IMR-90 (cell line): ENCODE measurements around the gene GJE1. TPM values are rescaled to one million over a fixed set of nuclear protein-coding genes. Genes with fewer than 3 reads are reported as not detected.

Experiments
- ATAC-seq: fragments of 200-7000 bp; cut with Tn5 transposase; 2 replicates; pipeline ENCODE4 v1.9.1; 2020; ENCODE audit warnings: low read depth, mild to moderate bottlenecking, moderate library complexity
- BruUV-seq: library from RNA; stranded (reverse); fragments of 400-500 nt; replicated peaks from 2 replicates; lab custom pipeline; 2021; lab: Mats Ljungman, UMichigan
- CTCF ChIA-PET: fragments of 300-600 bp; formaldehyde crosslinking; extraction: SDS; loops from one replicate; lab custom pipeline; 2021; ENCODE audit warnings: antibody characterized with exemption; lab: Yijun Ruan, JAX
- POLR2A ChIA-PET: fragments of 300-600 bp; sonication (Branson Sonifier 250); formaldehyde crosslinking; loops from one replicate; lab custom pipeline; 2022; ENCODE audit warnings: antibody characterized with exemption; ENCODE audit not compliant: unreplicated experiment; lab: Charles Lee
- DNase-seq: peaks from one replicate; pipeline ENCODE4 v3.0.0; 2013
- H2AFZ ChIP-seq: replicated peaks from 2 replicates; pipeline ENCODE3; 2013; ENCODE audit warnings: low read length, mild to moderate bottlenecking; ENCODE audit not compliant: poor library complexity
- H2AK5ac ChIP-seq: 2 replicates; pipeline ENCODE4 v1.6.1; 2013; ENCODE audit warnings: low read depth, low read length, inconsistent platforms
- H2AK9ac ChIP-seq: replicated peaks from 2 replicates; pipeline ENCODE3; 2013; ENCODE audit warnings: mild to moderate bottlenecking, low read depth, low read length, moderate library complexity; ENCODE audit not compliant: poor library complexity
- H2BK120ac ChIP-seq: 2 replicates; pipeline ENCODE4 v1.6.1; 2013; ENCODE audit warnings: low read depth, low read length, inconsistent platforms
- H2BK15ac ChIP-seq: 3 replicates; pipeline ENCODE4 v1.6.1; 2013; ENCODE audit warnings: low read depth, low read length, inconsistent platforms
- H2BK20ac ChIP-seq: 2 replicates; pipeline ENCODE4 v1.6.1; 2013; ENCODE audit warnings: low read depth, mild to moderate bottlenecking, inconsistent platforms, low read length, moderate library complexity
- H2BK5ac ChIP-seq: 2 replicates; pipeline ENCODE4 v1.6.1; 2013; ENCODE audit warnings: mild to moderate bottlenecking, low read depth, low read length, inconsistent platforms; ENCODE audit not compliant: poor library complexity, severe bottlenecking
- H3K14ac ChIP-seq: replicated peaks from 2 replicates; pipeline ENCODE4 v1.6.1; 2013; ENCODE audit warnings: low read depth, low read length, inconsistent platforms
- H3K18ac ChIP-seq: 2 replicates; pipeline ENCODE4 v1.6.1; 2013; ENCODE audit warnings: low read depth, low read length, control low read depth
- H3K23ac ChIP-seq: 2 replicates; pipeline ENCODE4 v1.6.1; 2013; ENCODE audit warnings: low read depth, low read length, inconsistent platforms
- H3K27ac ChIP-seq: 2 replicates; pipeline ENCODE4 v1.5.1; 2013; ENCODE audit warnings: mild to moderate bottlenecking, control low read depth, low read length; ENCODE audit not compliant: insufficient read depth
- H3K27me3 ChIP-seq: 2 replicates; pipeline ENCODE4 v1.6.1; 2013; ENCODE audit warnings: low read length; ENCODE audit not compliant: control insufficient read depth, insufficient read depth
- H3K36me3 ChIP-seq: 2 replicates; pipeline ENCODE4 v1.6.1; 2013; ENCODE audit warnings: low read length, mixed read lengths; ENCODE audit not compliant: control insufficient read depth, insufficient read depth
- H3K4ac ChIP-seq: 2 replicates; pipeline ENCODE4 v1.6.1; 2013; ENCODE audit warnings: low read depth, low read length, inconsistent platforms
- H3K4me1 ChIP-seq: 2 replicates; pipeline ENCODE4 v1.6.1; 2013; ENCODE audit warnings: low read length, mixed read lengths; ENCODE audit not compliant: control insufficient read depth, insufficient read depth
- H3K4me2 ChIP-seq: 2 replicates; pipeline ENCODE4 v1.6.1; 2013; ENCODE audit warnings: low read depth, mild to moderate bottlenecking, control low read depth, low read length, moderate library complexity
- H3K4me3 ChIP-seq: 2 replicates; pipeline ENCODE4 v1.5.1; 2013; ENCODE audit warnings: low read depth, mild to moderate bottlenecking, control low read depth, low read length, moderate library complexity; ENCODE audit not compliant: insufficient read depth
- H3K56ac ChIP-seq: 2 replicates; pipeline ENCODE4 v1.6.1; 2013; ENCODE audit warnings: low read length, inconsistent platforms; ENCODE audit not compliant: insufficient read depth; ENCODE audit errors: extremely low read depth
- H3K79me1 ChIP-seq, 2 experiments: 2 replicates each; pipeline ENCODE4 v1.6.1; 2013; ENCODE audit warnings: low read length in 2 of 2, inconsistent platforms in 1 of 2, low read depth in 1 of 2
- H3K9ac ChIP-seq: 2 replicates; pipeline ENCODE4 v1.6.1; 2013; ENCODE audit warnings: low read depth, low read length, control low read depth
- H3K9me1 ChIP-seq: 2 replicates; pipeline ENCODE4 v1.6.1; 2013; ENCODE audit warnings: low read length, inconsistent platforms; ENCODE audit not compliant: insufficient read depth
- H3K9me3 ChIP-seq: 2 replicates; pipeline ENCODE4 v1.6.1; 2013; ENCODE audit warnings: low read length; ENCODE audit not compliant: control insufficient read depth, insufficient read depth
- H4K20me1 ChIP-seq: 2 replicates; pipeline ENCODE4 v1.6.1; 2013; ENCODE audit warnings: low read length, inconsistent platforms; ENCODE audit not compliant: insufficient read depth
- H4K5ac ChIP-seq: 2 replicates; pipeline ENCODE4 v1.6.1; 2013; ENCODE audit warnings: mild to moderate bottlenecking, low read depth, low read length, control low read depth
- H4K8ac ChIP-seq, 2 experiments: 2 replicates each; pipeline ENCODE4 v1.6.1; 2013; ENCODE audit warnings: low read depth in 2 of 2, low read length in 2 of 2, control low read depth in 1 of 2, inconsistent platforms in 1 of 2
- H4K91ac ChIP-seq: 2 replicates; pipeline ENCODE4 v1.6.1; 2013; ENCODE audit warnings: low read depth, low read length, inconsistent platforms; ENCODE audit not compliant: insufficient read depth
- CEBPB ChIP-seq: IDR thresholded peaks from 2 replicates; pipeline ENCODE4 v1.6.1; 2012; ENCODE audit warnings: low read depth, low read length, improper control_type of control experiment
- CHD1 ChIP-seq: IDR thresholded peaks from 2 replicates; pipeline ENCODE4 v1.6.1; 2012; ENCODE audit warnings: low read depth, low read length, improper control_type of control experiment
- CTCF ChIP-seq: conservative IDR thresholded peaks from 2 replicates; pipeline ENCODE4 v1.5.1; 2012; ENCODE audit warnings: mild to moderate bottlenecking, low read depth, low read length, improper control_type of control experiment
- FOS ChIP-seq: fragments of 150-350 bp; IDR thresholded peaks from 2 replicates; pipeline ENCODE4 v1.6.1; 2016; ENCODE audit warnings: low read depth, low read length
- MAFK ChIP-seq: IDR thresholded peaks from 2 replicates; pipeline ENCODE4 v1.6.1; 2012; ENCODE audit warnings: low read depth, low read length, improper control_type of control experiment
- MAZ ChIP-seq: IDR thresholded peaks from 2 replicates; pipeline ENCODE4 v1.6.1; 2012; ENCODE audit warnings: low read depth, mild to moderate bottlenecking, low read length, improper control_type of control experiment, moderate library complexity, borderline replicate concordance
- NFE2L2 ChIP-seq: fragments of 150-350 bp; IDR thresholded peaks from 2 replicates; pipeline ENCODE4 v1.6.1; 2016; ENCODE audit warnings: low read depth, mild to moderate bottlenecking, low read length
- POLR2A ChIP-seq: IDR thresholded peaks from 2 replicates; pipeline ENCODE4 v1.6.1; 2012; ENCODE audit warnings: mild to moderate bottlenecking, low read depth, low read length
- RFX5 ChIP-seq: IDR thresholded peaks from 2 replicates; pipeline ENCODE4 v1.8.0; 2012; ENCODE audit warnings: low read depth, mild to moderate bottlenecking, low read length, moderate library complexity
- SMC3 ChIP-seq: fragments of 150-350 bp; IDR thresholded peaks from 2 replicates; pipeline ENCODE4 v1.6.1; 2016; ENCODE audit warnings: low read depth, mild to moderate bottlenecking, antibody characterized with exemption, low read length, moderate library complexity
- WGBS, 2 experiments: methylation state at CpG; one replicate each; pipeline versions ENCODE4 v1.1.5 to v1.1.7; 2013; ENCODE audit warnings: missing lambda C conversion rate in 2 of 2; ENCODE audit not compliant: insufficient read length in 1 of 2; ENCODE audit errors: extremely low coverage in 2 of 2; 5-methylcytosine and 5-hydroxymethylcytosine counted together
- dilution Hi-C: fragments of 300-500 bp; cut with HindIII; formaldehyde crosslinking; loops from one replicate; pipeline ENCODE4 v1.14.3; 2018; ENCODE audit warnings: low sequenced_read_pairs; ENCODE audit not compliant: unreplicated experiment
- in situ Hi-C: fragments of 300-500 bp; cut with MboI; formaldehyde crosslinking; loops from 3 replicates; pipeline ENCODE4 v1.14.3; 2019; ENCODE audit warnings: low sequenced_read_pairs, inconsistent platforms, mixed read lengths
- intact Hi-C: fragments of 100-400 bp; cut with micrococcal nuclease; formaldehyde crosslinking; loops from 2 replicates; pipeline ENCODE4 v1.10.0; 2022
- polyA plus RNA-seq, 3 experiments: library from polyadenylated mRNA; depleted of rRNA; stranded (reverse); fragments of >200 nt; gene quantifications; 2 replicates each; pipeline ENCODE4 v1.2.3, GENCODE V29; 2012; ENCODE audit warnings: low replicate concordance in 1 of 3
- total RNA-seq: library from RNA; depleted of rRNA; stranded (reverse); fragments of >200 nt; gene quantifications from 2 replicates; pipeline ENCODE4 v1.2.3, GENCODE V29; 2012; rRNA removed

The GJE1 gene
- total and polyA plus RNA-seq, 2 of the 4 experiments (the other 2 are of a cell fraction), result not detected

- Histone ChIP-seq H3K4me2 (no peak overlapping the region), H4K91ac (no peak overlapping the region), H3K18ac (no peak overlapping the region), H3K4me3 (no peak overlapping the region), H3K9me1 (no peaks in the 10 kb centered on the region), H2AFZ (no peak overlapping the region), H3K27me3 (no peaks in the 10 kb centered on the region), H4K20me1 (no peaks in the 10 kb centered on the region), H2BK20ac (no peak overlapping the region), H3K9ac (no peak overlapping the region), H3K9me3 (no peaks in the 10 kb centered on the region), H3K23ac (no peak overlapping the region), H3K27ac (no peak overlapping the region), H3K14ac (no peak overlapping the region), H3K56ac (no peak overlapping the region), H2BK120ac (no peak overlapping the region), H2AK5ac (no peak overlapping the region), H3K36me3 (peaks cover 3% of the 10 kb centered on the region; the same call in 1 of the 2 replicates), H3K4ac (no peak overlapping the region), H3K4me1 (peaks cover 2% of the 10 kb centered on the region; the same call in 1 of the 2 replicates), H2AK9ac (no peak overlapping the region), H4K5ac (no peak overlapping the region), H2BK15ac (no peak overlapping the region), H2BK5ac (no peak overlapping the region), H4K8ac (no peak overlapping the region), H3K79me1 (peaks cover 7 to 12% of the 10 kb centered on the region in 2 experiments; a peak in 2 of 4 replicates)
- POLR2A ChIA-PET, result no interaction called here
- CTCF ChIA-PET, result no interaction called here
- no peak for TF ChIP-seq CEBPB
- TF ChIP-seq MAZ, result no peak
- no peak for TF ChIP-seq POLR2A
- no peak for TF ChIP-seq CTCF
- no peak for TF ChIP-seq FOS
- no peak for TF ChIP-seq RFX5
- no peak for TF ChIP-seq NFE2L2
- TF ChIP-seq CHD1, result no peak
- TF ChIP-seq SMC3, result no peak
- no peak for TF ChIP-seq MAFK
- DNase-seq (no peak), ATAC-seq (no peak)
- WGBS, 2 experiments, result no CpG with 5 or more reads among the region's 2 CpGs
- dilution Hi-C loops (no loop called here), in situ Hi-C loops (no loop called here), intact Hi-C loops (no loop called here)
- BruUV-seq, result no TSS peak
Measured at GRCh38 chr6:142184307-142184706, 51.6 kb downstream of the GJE1 start.

Other genes with a start within 250 kb of the GJE1 start
- gene NMBR, start 14.2 kb downstream of the GJE1 start, total RNA-seq, result not detected in 2 replicates
- gene NMBR, start 14.2 kb downstream of the GJE1 start, polyA plus RNA-seq (2012; rRNA removed), result not detected in 2 replicates
- gene VTA1, start 14.3 kb downstream of the GJE1 start, total RNA-seq, result 104 and 120 TPM in 2 replicates
- gene VTA1, start 14.3 kb downstream of the GJE1 start, polyA plus RNA-seq (2012; rRNA removed), result 60.3 and 60.9 TPM in 2 replicates
- 20.3 and 22.5 TPM in 2 replicates for gene ADGRG6, start 169.1 kb downstream of the GJE1 start, total RNA-seq
- gene ADGRG6, start 169.1 kb downstream of the GJE1 start, polyA plus RNA-seq (2012; rRNA removed), result 8.1 and 10.0 TPM in 2 replicates